ENCODE data around the gene ZNF571.

Gene ZNF571

GRCh38 chr19:37594304-37594981 lies at the start of gene ZNF571, which contains the start of gene ZNF540:
Gene ZNF571 (minus strand): TSS chr19:37594792. CDS start chr19:37586676, 8,116 bp downstream.
Gene ZNF540 (plus strand): TSS chr19:37594876. CDS start chr19:37598448, 3,572 bp downstream.
- DNase-seq: peak; percentile 92

GRCh38 chr19:37635076-37636056 lies 40.8 kb upstream of the ZNF571 start:
- no peak for DNase-seq

GRCh38 chr19:37594982-37595382 lies 390 bp upstream of the ZNF571 start:
- DNase-seq: peak; percentile 58

- no peak for DNase-seq
Measured at GRCh38 chr19:37593996-37594303, 642 bp downstream of the ZNF571 start.

- DNase-seq: no peak
Measured at GRCh38 chr19:37583340-37583739, 11.3 kb downstream of the ZNF571 start.

GRCh38 chr19:37572203-37572602 lies 22.4 kb downstream of the ZNF571 start:
- DNase-seq: no peak

- no peak for DNase-seq
Measured at GRCh38 chr19:37565370-37565669, 29.3 kb downstream of the ZNF571 start.

- DNase-seq: no peak
Measured at GRCh38 chr19:37564624-37565369, 29.8 kb downstream of the ZNF571 start.

GRCh38 chr19:37563518-37563917 lies 31.1 kb downstream of the ZNF571 start:
- DNase-seq: no peak

GRCh38 chr19:37551129-37551993 lies 43.2 kb downstream of the ZNF571 start:
- peak; percentile 17 for DNase-seq

GRCh38 chr19:37537391-37537947 lies 57.1 kb downstream of the ZNF571 start:
- no peak for DNase-seq

GRCh38 chr19:37519890-37520289 lies 74.7 kb downstream of the ZNF571 start:
- DNase-seq: no peak

Data from activated CD4-positive, alpha-beta T cell treated with anti-CD3 and anti-CD28 coated beads, Interleukin-2, amount 50 U/mL, for 1 hour (primary cell).